GM12872 (cell line): Measurements from ENCODE around the gene MBOAT2.
A peak's percentile ranks its signal among the peaks of the same experiment; 100 is the strongest.

ENCODE experiments used
- TF ChIP-seq, protein P1 (sequence below): IDR thresholded peaks from 3 replicates; pipeline ENCODE4 v1.5.1; 2011; ENCODE audit warnings: low read depth, mild to moderate bottlenecking, low read length, moderate library complexity; ENCODE audit not compliant: insufficient read depth

MBOAT2 gene

DNA sequence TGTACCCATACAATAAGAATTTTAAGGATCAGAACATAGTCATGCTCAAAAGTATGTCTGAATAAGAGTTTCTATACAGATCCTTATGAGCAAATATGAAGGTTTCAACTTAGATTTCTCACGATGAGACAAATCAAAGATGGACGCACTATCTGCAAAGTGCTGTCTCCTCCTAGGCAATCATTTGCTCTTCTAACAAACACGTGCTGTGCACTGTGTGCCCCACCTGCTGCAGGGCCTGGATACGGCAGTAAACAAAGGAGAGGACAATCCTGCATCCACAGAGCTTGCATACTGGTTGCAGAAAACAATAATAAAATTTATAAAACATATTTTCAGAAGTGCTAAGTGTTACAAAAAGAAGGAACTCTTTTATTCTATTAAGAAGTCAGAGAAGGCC lies 126.2 kb downstream of the MBOAT2 start:
- TF ChIP-seq, protein P1, sequence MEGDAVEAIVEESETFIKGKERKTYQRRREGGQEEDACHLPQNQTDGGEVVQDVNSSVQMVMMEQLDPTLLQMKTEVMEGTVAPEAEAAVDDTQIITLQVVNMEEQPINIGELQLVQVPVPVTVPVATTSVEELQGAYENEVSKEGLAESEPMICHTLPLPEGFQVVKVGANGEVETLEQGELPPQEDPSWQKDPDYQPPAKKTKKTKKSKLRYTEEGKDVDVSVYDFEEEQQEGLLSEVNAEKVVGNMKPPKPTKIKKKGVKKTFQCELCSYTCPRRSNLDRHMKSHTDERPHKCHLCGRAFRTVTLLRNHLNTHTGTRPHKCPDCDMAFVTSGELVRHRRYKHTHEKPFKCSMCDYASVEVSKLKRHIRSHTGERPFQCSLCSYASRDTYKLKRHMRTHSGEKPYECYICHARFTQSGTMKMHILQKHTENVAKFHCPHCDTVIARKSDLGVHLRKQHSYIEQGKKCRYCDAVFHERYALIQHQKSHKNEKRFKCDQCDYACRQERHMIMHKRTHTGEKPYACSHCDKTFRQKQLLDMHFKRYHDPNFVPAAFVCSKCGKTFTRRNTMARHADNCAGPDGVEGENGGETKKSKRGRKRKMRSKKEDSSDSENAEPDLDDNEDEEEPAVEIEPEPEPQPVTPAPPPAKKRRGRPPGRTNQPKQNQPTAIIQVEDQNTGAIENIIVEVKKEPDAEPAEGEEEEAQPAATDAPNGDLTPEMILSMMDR = no peak

DNA sequence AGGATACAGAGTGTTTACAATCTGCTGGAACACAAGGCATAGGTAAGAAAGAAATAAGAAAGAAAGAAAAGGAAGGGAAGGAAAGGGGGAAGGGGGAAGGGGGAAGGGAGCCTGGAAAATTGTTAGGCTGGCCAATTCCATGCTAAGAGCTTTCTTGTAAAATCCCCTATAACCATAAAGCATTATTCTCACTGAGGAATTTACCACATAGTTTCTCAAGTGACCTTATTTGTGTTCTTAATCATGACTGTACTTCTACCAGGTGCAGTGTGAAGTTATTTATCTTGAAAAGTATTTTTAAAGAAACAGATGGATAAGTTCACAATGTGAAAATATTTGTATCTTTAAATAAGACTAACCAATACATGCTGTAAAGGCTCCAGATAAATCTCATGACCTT lies 126.9 kb downstream of the MBOAT2 start:
- TF ChIP-seq, protein P1 = no peak

DNA sequence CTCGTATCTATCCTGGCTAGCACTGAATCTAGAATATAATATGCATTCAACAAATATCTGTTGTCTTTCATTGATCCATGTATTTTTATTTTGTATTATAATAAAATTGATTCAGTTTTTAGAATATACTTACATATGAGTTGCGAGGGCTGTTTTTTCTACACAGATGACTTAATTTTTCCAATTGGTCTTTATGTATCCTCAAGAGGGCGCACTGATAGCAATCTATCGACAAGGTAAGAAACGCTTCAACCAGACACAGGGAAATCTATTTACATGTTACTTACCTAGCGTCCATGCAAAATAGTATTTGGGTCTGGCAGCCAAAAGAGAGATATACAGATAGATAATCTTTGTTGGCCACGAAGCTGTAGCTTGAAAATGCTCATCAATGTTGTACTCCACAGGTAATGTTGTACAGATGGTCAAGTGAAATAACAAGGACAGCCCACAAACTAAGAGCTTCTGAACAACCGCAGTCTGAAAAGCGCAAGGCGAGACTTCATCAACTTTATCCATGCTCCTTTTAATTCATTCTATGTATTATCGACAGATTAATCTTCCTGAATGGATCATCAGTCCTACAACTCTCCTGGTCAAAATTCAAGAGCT lies 130.6 kb downstream of the MBOAT2 start:
- TF ChIP-seq, protein P1 = peak; percentile 52; the same call in 2 of the 3 replicates

DNA sequence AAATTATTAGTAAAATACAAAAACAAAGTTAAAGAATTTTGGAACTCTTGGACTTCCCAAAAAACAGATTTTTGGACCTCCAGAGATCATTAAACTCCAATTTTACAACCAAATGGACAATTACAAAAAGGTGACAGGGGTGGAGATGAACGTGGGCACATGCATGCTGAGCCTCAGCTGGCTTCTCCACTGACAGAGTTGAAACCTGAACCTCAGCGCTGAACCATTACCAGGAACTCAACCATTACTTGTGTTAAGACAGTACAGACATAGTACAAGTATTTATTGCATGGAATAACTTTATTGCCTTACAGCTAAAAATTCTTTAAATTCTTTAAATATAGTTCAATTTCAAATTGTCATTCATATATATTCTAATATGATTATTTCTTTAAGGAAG lies 133.0 kb downstream of the MBOAT2 start:
- TF ChIP-seq, protein P1 = no peak

DNA sequence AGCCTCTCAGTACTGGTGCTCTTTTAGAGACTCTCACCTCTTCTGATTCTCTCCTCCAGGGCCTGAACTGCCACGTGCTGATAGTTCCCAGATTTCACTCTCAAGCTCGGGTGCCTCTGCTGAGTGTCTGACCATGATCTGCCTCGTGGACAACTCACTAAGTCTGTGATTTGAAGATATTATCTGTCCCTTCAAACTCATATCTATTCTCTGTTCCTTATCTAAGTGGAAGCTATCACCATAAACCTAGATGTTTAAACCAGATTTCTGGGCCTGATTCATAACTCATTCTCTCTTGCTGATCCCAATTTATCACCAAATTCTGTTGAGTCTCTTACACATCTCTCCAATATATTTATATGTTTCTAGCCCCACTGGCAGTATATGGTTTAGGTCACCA lies 136.1 kb downstream of the MBOAT2 start:
- TF ChIP-seq, protein P1 = no peak

DNA sequence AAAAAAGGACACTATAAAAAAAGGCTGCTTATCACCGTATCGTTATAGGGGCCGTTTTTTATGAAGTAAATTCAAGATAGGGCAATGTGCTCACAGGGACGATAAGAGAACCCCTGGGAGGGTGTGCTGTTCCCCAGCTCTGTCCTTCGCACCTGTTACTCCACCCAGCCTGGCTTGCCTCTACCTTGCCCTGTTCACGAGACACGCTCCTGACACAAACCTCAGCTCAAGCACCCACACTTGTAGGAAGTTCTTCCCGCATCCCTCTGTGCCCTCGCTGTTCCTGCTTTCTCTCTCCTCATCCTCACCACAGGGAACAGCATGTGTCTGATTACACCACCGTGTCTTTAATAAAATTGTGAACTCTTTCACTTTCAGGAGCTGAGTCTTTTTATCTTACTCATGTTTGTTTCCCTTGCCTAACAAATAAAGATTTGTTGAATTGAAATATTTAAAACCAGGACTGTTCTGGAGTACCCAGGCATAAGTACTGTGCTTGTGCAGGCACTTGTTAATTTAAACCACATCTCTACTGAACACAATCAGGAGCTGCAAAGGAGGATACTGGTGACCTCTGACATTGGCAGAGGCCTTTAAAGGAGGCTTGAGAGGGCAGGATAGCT lies 140.0 kb downstream of the MBOAT2 start:
- TF ChIP-seq, protein P1 = no peak

DNA sequence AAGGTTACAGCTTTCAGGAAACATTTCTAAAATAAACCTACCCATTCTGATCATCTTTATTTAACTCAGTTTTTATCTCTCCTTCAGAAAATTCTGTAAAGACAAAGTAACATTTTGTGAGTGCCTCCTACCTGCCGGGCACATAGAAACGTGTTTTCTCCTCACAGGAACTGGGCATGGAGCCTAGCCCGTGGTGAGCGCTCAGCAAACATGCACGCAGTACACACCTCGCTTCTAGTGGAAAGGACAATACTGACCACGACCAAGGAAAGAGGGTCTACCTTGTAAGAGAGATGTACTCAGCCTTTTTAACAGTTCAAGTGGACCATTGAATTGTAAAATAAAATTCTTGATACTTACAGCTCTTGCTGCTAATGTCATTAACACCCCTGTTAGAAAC lies 141.3 kb downstream of the MBOAT2 start:
- TF ChIP-seq, protein P1 = no peak
